HG02938 (cell line): Measurements from ENCODE around the gene SENP8.
"Not testable (repeated sequence)": the region's sequence is repeated elsewhere in the genome, so short reads cannot be mapped to it uniquely, and the experiment has no call there.

Experiments used
- ATAC-seq: cut with Tn5 transposase; IDR thresholded peaks from one replicate; pipeline ENCODE4 v1.9.1; 2021; ENCODE audit warnings: mild to moderate bottlenecking, moderate library complexity; ENCODE audit not compliant: unreplicated experiment

The SENP8 gene

DNA sequence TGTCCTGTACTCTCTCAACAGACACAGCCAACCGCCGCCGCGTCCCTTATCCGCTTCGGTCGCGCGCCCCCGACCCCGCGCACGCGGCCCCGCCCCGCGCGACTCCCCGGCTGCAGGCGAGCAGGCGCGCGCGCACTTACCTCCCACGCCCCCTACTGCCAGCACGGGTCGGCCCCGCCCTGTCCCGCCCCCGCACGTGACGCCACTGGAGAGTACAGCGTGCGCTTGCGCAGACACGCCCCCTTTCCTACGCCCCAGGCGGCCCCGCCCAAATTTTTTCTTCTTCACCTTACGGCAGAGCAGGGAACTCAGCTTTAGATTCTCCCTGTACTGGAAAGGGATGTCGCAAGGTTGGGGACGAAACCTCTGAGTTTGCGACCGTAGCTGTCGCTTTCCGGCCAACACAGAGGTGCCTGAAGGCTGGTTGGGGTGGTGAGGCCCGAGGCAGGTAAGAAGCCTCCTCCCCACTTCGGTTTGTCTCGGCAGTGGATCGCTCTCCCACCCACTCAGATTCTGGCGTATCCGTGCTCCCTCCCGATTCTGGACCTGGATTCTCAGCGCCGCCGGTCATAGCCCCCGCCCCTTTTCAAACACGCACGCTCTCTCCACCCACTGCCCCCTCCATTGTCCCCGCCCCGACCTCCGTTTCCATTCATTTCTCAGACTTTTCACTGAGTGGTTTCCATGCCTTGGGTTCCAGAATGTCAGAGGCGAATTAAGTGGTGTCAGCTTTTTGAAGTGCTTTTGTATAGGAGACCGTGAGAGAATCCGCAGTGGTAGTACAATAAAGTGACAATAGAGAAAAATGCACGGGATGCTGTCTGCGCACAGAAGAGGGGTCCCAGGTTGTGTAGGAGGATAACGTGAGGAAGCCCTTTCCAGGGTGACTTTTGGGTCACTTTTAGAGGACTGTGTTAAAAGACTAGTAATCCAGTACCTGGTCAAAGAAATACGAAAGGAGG, at the start of gene SENP8, which contains the start of gene MYO9A:
Gene SENP8 (plus strand): TSS at position 387 of the 962 bp plus-strand sequence. CDS start 21,221 bp downstream, outside the sequence.
Gene MYO9A (minus strand): TSS at position 134 of the 962 bp plus-strand sequence. CDS start 71,587 bp downstream, outside the sequence.
- ATAC-seq: peak; percentile 65

DNA sequence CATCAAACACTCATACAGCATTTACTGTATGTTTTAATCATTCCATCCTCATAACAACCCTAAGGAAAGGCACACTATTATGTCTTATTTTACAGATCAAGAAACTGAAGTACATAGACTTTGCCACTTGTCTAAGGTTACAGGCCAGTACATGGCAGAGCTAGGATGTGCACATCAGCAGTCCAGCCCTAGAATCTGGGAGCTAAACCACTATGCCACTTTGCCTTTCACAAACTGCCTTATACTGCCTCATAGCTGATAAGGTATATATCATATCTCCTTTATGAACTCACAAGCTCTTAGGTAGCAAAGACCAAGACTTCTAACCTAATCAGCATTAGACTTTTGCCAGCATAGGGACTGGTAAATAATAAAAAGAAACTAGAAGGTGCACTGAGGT, 49.3 kb upstream of the SENP8 start:
- ATAC-seq: no peak

GRCh38 chr15:72070817-72071447, 47.3 kb upstream of the SENP8 start:
- ATAC-seq: no peak

GRCh38 chr15:72071448-72071825, 46.8 kb upstream of the SENP8 start:
- ATAC-seq: not testable (repeated sequence)

DNA sequence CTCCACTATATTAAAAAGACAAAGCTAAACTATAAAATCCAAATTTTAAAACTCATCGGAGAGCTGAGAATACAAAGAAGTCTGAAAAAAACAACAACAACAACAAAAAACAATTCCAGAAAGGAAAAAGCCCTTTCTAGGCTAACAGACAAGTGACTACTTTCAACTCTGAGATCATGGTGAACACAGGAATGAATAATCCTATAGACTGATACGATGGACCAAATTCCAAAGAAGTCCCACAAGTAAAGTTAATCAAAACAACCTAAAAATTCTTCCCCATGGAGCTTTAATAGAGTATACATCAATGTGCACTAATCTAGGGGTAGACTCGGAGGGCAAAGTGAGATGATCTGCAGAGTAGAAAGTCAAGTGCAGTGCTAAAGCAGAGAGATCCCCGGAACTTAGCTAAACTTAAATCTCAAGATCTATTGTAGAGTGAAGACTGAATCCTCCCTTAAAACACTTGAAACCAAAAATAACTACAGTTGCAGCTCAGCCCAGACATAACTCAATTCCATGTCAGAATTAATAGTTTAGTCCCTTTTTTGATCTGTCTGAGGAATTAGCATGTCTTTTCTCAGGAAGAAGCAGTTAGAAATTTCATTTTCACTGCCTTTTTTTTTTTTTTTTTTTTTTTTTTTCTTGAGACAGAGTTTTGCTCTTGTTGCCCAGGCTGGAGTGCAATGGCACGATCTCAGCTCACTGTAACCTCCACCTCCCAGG, 43.7 kb upstream of the SENP8 start:
- ATAC-seq: no peak

DNA sequence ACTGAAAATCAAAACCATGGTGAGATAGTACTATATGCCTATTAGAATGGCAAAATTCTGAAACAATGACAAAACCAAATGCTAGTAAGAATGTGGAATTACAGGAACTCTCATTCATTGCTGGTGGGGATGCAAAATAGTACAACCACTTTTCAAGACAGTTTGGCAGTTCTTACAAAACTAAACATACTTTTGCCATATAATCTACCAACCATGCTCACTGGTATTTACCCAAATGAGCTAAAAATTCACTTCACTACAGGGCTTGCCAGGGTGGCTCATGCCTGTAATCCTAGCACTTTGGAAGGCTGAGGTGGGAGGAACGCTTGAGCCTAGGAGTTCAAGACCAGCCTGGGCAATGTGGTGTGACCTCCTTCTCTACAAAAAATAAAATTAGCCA, 40.3 kb upstream of the SENP8 start:
- ATAC-seq: no peak

DNA sequence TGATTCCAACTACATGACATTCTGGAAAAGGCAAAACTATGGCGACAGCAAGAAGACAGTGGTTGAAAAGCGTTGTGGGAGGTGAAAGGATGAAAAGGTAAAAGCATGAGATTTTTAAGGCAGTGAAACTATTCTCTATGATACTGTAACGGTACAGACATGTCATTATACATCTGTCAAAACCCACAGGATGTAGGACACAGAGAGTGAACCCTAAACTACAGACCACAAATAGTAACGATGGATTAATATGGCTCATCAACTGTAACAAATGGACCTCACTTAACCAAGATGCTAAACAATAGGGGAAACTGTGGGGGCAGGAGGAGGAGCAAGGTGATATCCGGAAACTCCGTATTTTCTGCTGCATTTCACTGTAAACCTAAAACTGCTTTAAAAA, 39.3 kb upstream of the SENP8 start:
- ATAC-seq: peak; percentile 93

DNA sequence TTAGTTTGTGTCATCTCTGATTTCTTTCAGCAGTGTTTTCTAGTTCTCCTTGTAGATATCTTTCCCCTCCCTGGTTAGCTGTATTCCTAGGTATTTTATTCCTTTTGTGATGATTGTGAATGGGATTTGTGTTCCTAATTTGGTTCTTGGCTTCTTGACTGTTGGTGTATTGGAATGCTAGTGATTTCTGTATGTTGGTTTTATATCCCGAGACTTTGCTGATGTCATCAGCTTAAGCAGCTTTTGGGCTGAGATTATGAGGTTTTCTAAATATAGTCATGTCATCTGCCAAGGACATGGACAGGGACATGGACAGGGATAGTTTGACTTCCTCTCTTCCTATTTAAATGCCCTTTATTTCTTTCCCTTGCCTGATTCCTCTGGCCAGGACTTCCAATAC, 36.0 kb upstream of the SENP8 start:
- ATAC-seq: no peak

DNA sequence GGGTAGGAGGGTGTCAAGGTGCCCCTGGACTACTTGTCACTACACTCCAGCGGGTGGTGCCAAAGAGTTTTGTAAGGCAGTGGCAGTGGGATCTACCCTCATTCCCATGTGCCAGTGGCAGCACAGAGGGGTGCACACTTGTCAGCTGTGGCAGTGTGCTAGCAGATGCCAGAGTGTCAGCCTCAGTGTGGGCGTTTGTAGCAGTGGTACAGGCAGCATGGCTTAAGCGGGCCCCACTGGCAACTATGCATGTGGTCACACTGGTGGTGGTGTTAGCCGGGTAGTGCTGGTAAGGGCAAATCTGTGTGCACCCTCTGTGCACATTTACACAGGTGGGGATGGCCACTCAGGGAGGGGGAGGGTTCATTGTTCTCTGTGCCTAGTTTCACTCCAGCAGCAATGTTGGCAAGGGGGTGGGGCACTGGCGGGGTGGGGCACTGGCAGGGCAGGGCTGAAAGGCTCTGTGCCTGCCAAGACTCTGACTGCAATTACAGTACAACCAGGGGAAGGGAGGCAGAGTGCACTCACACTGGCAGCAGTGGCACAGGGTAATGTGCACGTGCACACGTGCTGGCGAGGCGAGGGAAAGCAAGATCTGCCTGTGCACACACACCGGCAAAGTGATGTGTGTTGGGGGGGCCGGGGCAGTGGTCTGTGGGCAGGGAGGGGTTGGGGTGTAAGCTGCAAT, 32.0 kb upstream of the SENP8 start:
- no peak for ATAC-seq

- no peak for ATAC-seq
Observed at GRCh38 chr15:72086920-72087648, 31.1 kb upstream of the SENP8 start.

GRCh38 chr15:72092006-72092405, 26.2 kb upstream of the SENP8 start:
- ATAC-seq: no peak

DNA sequence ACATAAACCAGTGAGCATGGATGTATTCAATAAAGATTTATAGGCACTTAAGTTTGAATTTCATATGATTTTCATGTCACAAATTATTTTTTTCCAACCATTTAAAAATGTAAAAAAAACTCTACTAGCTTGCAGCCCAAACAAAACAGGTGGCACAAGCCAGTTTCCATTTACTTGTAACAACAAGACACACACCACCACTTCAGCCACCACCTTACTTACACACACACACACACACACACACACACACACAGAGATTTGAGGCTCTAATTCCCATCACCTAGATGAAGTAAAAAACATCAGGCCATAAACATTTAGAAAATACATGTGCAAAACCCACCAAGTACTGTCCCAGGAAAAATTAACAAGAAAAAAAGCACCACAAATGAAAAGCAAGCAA, 25.5 kb upstream of the SENP8 start:
- ATAC-seq: no peak

GRCh38 chr15:72096796-72097195, 21.4 kb upstream of the SENP8 start:
- no peak for ATAC-seq

DNA sequence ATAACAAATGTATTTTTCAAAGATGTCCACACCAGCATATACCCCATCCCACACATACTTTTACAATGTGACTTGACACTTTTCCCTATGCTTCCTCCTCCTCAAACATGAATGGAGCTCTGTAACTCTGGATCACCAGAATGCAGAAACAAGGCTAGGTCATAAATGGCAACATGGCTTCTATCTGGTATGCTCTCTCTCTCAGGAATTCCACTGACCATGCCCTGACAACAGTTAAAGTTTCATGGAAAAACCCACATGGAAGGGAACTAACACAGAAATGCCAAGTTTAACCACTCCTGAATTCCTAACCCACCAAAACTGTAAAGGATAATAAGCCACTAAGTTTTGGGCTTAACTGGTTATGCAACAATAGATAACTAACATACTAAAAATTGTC, 20.2 kb upstream of the SENP8 start:
- no peak for ATAC-seq

GRCh38 chr15:72099155-72099554, 19.0 kb upstream of the SENP8 start:
- ATAC-seq: no peak

DNA sequence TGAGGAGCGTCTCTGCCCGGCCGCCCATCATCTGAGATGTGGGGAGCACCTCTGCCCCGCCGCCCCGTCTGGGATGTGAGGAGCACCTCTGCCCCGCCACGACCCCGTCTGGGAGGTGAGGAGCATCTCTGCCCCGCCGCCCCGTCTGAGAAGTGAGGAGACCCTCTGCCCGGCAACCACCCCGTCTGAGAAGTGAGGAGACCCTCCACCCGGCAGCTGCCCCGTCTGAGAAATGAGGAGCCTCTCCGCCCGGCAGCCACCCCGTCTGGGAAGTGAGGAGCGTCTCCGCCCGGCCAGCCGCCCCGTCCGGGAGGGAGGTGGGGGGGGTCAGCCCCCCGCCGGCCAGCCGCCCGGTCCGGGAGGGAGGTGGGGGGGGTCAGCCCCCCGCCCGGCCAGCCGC, 17.7 kb upstream of the SENP8 start:
- ATAC-seq: not testable (repeated sequence)

DNA sequence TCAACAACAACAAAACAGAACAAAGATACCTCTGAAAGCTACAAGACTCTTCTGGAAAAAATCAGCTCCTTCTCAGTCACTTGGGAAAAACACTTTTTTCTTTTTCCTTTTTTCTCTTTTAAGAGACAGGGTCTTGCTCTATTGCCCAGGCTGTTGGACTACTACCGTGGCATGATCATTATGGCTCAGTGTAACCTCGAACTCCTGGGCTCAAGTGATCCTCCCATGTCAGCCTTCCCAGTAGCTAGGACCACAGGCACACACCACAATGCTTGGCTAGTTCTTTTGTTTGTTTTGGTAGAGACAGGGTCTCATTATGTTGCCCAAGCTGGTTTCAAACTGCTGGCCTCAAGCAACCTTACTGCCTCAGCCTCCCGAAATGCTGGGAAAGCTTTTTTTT, 13.1 kb upstream of the SENP8 start:
- no peak for ATAC-seq

DNA sequence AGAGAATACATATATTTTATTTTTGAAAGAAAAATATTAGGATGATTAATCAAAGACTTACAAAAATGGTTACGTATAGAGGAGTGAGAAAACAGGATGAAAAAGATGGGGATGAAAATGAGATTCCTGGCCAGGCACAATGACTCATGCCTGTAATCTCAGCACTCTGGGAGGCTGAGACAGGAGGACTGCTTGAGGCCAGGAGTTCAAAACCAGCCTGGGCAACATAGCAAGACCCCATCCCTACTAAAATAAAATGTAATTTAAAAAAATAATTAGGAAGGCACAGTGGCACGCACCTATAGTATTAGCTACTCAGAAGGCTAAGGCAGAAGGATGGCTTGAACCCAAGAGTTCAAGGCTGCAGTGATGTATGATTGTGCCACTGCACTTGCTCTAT, 12.1 kb upstream of the SENP8 start:
- ATAC-seq: no peak

DNA sequence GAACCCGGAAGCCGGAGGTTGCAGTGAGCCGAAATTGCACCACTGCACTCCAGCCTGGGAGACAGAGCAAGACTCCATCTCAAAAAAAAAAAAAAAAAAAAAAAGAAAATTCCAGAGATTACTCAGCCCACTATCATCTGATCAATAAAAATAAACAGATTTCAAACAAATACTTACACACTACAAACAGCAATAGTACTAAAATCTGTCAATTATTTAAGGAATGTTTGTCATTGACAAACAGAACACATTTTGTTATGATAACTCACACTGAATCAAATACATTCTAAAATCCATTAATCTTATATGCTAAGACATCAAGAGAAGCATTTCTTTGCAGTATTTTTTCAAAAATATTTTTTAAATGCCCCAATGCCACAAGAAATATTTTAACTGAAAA, 7.8 kb upstream of the SENP8 start:
- ATAC-seq: no peak

GRCh38 chr15:72112116-72112515, 6.1 kb upstream of the SENP8 start:
- ATAC-seq: no peak
